CD8-positive, alpha-beta memory T cell (primary cell): ENCODE data around the gene CLIP1. TPM values are rescaled to one million over a fixed set of nuclear protein-coding genes. Genes with fewer than 3 reads are reported as not detected.

ENCODE experiments used
- CTCF ChIA-PET: fragments of 350-600 bp; sonication (Branson Sonifier 250); formaldehyde crosslinking; loops from one replicate; lab custom pipeline; 2021; ENCODE audit warnings: antibody characterized with exemption; lab: Charles Lee
- POLR2A ChIA-PET: fragments of 350-600 bp; sonication (Branson Sonifier 250); formaldehyde crosslinking; loops from one replicate; lab custom pipeline; 2021; ENCODE audit warnings: antibody characterized with exemption; lab: Charles Lee
- DNase-seq, 5 donors: peaks; one replicate each; pipeline versions ENCODE4 v3.0.0 to v3.0.0-alpha.2; 2020 to 2022; ENCODE audit warnings: mixed read lengths in 1 of 5
- H3K27ac ChIP-seq: one replicate; pipeline ENCODE4 v1.7.0; 2013; ENCODE audit warnings: low read depth, mild to moderate bottlenecking, low read length, moderate library complexity
- H3K27me3 ChIP-seq: 2 replicates; pipeline ENCODE4 v1.7.0; 2013; ENCODE audit warnings: low read length, mild to moderate bottlenecking; ENCODE audit not compliant: insufficient read depth, poor library complexity, severe bottlenecking
- H3K36me3 ChIP-seq: 2 replicates; pipeline ENCODE4 v1.7.0; 2013; ENCODE audit warnings: mild to moderate bottlenecking, low read length, moderate library complexity; ENCODE audit not compliant: insufficient read depth
- H3K4me1 ChIP-seq: 2 replicates; pipeline ENCODE4 v1.7.0; 2013; ENCODE audit warnings: mild to moderate bottlenecking, low read length, moderate library complexity; ENCODE audit not compliant: insufficient read depth
- H3K4me3 ChIP-seq: 2 replicates; pipeline ENCODE4 v1.7.0; 2013; ENCODE audit warnings: mild to moderate bottlenecking, low read length
- H3K9me3 ChIP-seq: 2 replicates; pipeline ENCODE4 v1.7.0; 2013; ENCODE audit warnings: mild to moderate bottlenecking, low read length
- H3K27ac Mint-ChIP-seq, 8 donors: one replicate each; pipeline ENCODE4 v1.8.0; 2020 to 2021; ENCODE audit warnings: mixed read lengths in 8 of 8, mild to moderate bottlenecking in 6 of 8, inconsistent platforms in 3 of 8, moderate library complexity in 3 of 8
- H3K27me3 Mint-ChIP-seq, 2 donors: one replicate each; pipeline ENCODE4 v1.8.0; 2020 to 2021; ENCODE audit warnings: mixed read lengths in 2 of 2, mild to moderate bottlenecking in 1 of 2, moderate library complexity in 1 of 2
- H3K36me3 Mint-ChIP-seq, 3 donors: one replicate each; pipeline ENCODE4 v1.8.0; 2020 to 2021; ENCODE audit warnings: mixed read lengths in 3 of 3, inconsistent platforms in 1 of 3, mild to moderate bottlenecking in 1 of 3
- H3K4me1 Mint-ChIP-seq, 3 donors: one replicate each; pipeline ENCODE4 v1.8.0; 2020 to 2021; ENCODE audit warnings: mixed read lengths in 3 of 3, inconsistent platforms in 1 of 3, mild to moderate bottlenecking in 1 of 3
- H3K4me3 Mint-ChIP-seq, 7 donors: one replicate each; pipeline ENCODE4 v1.8.0; 2020 to 2021; ENCODE audit warnings: mixed read lengths in 7 of 7, mild to moderate bottlenecking in 6 of 7, moderate library complexity in 4 of 7, inconsistent platforms in 2 of 7
- H3K9me3 Mint-ChIP-seq, 5 donors: one replicate each; pipeline ENCODE4 v1.8.0; 2020 to 2022; ENCODE audit warnings: mixed read lengths in 5 of 5, mild to moderate bottlenecking in 3 of 5, moderate library complexity in 2 of 5, inconsistent platforms in 1 of 5
- polyA plus RNA-seq: library from polyadenylated mRNA; unstranded; fragments of 300-500 nt; fragmentation: Illumina TruSeq; gene quantifications from one replicate; pipeline ENCODE4 v1.2.3, GENCODE V29; 2021
- total RNA-seq, 2 experiments: library from RNA; stranded (reverse); gene quantifications; one replicate each; pipeline ENCODE4 v1.2.3, GENCODE V29; 2021

The CLIP1 gene
- total and polyA plus RNA-seq, 3 experiments from 2014 or later = 27.3 to 48.2 (median 43.9) TPM

DNA sequence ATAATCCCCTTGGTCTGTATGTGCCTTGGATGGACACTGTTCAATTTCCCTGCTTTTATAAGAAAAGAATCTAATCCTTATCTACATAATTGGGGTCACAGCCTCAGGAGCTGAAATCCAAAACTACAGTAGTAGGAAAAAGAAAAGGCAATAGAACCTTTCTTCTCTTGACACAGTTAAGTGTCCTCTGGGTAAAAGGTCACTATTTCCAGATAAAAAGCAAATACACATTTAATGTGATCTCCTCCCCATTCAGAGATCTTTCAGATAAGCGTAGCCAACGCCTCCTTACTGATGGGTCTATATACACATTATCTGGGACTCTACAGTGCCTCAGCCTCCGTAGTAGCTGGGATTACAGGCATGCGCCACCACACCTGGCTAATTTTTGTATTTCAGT lies 73.4 kb downstream of the CLIP1 start:
- Mint-ChIP-seq H3K27ac (no peak overlapping the region), H3K27me3 (no peaks in the 10 kb centered on the region), H3K9me3 (no peaks in the 10 kb centered on the region), H3K4me1 (peaks cover 0 to 10% (median 6%) of the 10 kb centered on the region in 3 donors), H3K4me3 (no peak overlapping the region), H3K36me3 (peaks cover 0 to 49% (median 13%) of the 10 kb centered on the region in 3 donors)
- ChIA-PET POLR2A (no interaction called here), CTCF (no interaction called here)
- H3K36me3 ChIP-seq = peaks cover 18% of the 10 kb centered on the region
- DNase-seq = no peak
- H3K27ac ChIP-seq = no peak overlapping the region
- no peaks in the 10 kb centered on the region for H3K27me3 ChIP-seq
- no peaks in the 10 kb centered on the region for H3K9me3 ChIP-seq
- H3K4me3 ChIP-seq = no peak overlapping the region
- H3K4me1 ChIP-seq = no peaks in the 10 kb centered on the region

DNA sequence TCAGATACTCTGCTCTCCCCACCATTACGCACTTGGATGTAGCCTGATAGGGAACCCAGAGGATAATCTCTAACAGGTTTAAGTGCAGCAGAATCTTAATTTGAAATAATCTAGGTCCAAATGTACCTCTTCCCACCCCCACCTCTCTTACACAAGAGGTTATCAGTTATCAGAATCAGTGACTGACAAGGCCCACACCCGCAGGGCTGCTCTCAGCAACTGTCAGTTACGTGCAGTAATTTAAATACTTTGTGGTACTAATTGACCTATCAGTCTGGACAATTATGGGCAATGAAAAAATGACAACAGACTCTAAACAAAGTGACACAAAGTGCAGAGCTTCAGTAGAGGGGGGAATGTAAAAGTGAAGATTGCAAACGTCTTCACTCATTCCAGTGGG lies 74.0 kb downstream of the CLIP1 start:
- Histone ChIP-seq H3K9me3 (no peaks in the 10 kb centered on the region), H3K36me3 (peaks cover 18% of the 10 kb centered on the region), H3K27me3 (no peaks in the 10 kb centered on the region), H3K4me3 (no peak overlapping the region), H3K4me1 (no peaks in the 10 kb centered on the region), H3K27ac (no peak overlapping the region)
- no peak for DNase-seq
- POLR2A ChIA-PET = no interaction called here
- H3K4me3 Mint-ChIP-seq = no peak overlapping the region
- H3K27ac Mint-ChIP-seq = no peak overlapping the region
- CTCF ChIA-PET = no interaction called here
- H3K27me3 Mint-ChIP-seq = no peaks in the 10 kb centered on the region
- H3K4me1 Mint-ChIP-seq = peaks cover 0 to 10% (median 6%) of the 10 kb centered on the region in 3 donors
- no peaks in the 10 kb centered on the region for H3K9me3 Mint-ChIP-seq
- H3K36me3 Mint-ChIP-seq = peaks cover 0 to 45% (median 13%) of the 10 kb centered on the region in 3 donors

DNA sequence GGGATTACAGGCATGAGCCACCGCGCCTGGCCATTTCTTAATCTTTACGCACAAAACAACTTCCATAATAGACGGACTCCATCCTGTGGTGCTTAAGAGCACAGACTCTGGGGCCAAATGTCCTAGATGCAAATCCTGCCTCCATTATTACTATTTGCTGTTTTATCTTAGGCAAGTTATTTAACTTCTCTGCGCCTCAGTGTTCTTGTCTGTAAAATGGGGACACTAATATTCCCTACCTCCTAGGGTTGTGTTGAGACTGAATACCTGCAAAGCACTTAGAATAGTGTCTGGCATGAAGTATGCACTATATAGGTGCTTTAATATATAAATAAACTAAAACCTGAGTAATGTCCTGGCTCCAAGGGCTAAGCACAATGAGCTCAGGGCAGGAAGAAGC lies 76.4 kb downstream of the CLIP1 start:
- H3K36me3 ChIP-seq = peaks cover 9% of the 10 kb centered on the region
- ChIA-PET CTCF (no interaction called here), POLR2A (no interaction called here)
- H3K4me1 ChIP-seq = no peaks in the 10 kb centered on the region
- H3K36me3 Mint-ChIP-seq = peaks cover 0 to 42% (median 13%) of the 10 kb centered on the region in 3 donors
- DNase-seq = no peak
- H3K9me3 ChIP-seq = no peaks in the 10 kb centered on the region
- no peak overlapping the region for H3K27ac ChIP-seq
- H3K4me3 ChIP-seq = no peak overlapping the region
- no peak overlapping the region for H3K4me3 Mint-ChIP-seq
- peak overlapping the region in 1 of 8 donors; percentile 51 for H3K27ac Mint-ChIP-seq
- H3K27me3 ChIP-seq = no peaks in the 10 kb centered on the region
- no peaks in the 10 kb centered on the region for H3K4me1 Mint-ChIP-seq
- no peaks in the 10 kb centered on the region for H3K27me3 Mint-ChIP-seq
- H3K9me3 Mint-ChIP-seq = no peaks in the 10 kb centered on the region

DNA sequence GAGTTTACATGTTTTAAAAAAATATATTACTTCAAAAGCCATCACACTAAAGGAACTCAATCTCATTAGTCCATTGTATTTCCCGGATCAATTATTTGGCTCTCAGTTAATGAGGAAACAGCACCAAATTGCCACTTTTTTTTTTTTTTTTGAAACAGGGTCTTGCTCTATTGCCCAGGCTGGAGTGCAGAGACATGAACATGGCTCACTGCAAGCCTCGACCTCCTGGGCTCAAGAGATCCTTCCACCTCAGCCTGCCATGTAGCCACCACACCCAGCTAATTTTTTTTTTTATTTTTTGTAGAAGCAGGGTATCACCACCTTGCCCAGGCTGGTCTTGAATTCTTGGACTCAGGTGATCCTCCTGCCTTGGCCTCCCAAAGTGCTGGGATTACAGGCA lies 77.4 kb downstream of the CLIP1 start:
- no peak overlapping the region for H3K27ac Mint-ChIP-seq
- DNase-seq = no peak
- POLR2A ChIA-PET = no interaction called here
- no peak overlapping the region for H3K4me3 ChIP-seq
- no peaks in the 10 kb centered on the region for H3K4me1 Mint-ChIP-seq
- no peaks in the 10 kb centered on the region for H3K27me3 ChIP-seq
- H3K9me3 ChIP-seq = no peaks in the 10 kb centered on the region
- peaks cover 0 to 39% (median 12%) of the 10 kb centered on the region in 3 donors for H3K36me3 Mint-ChIP-seq
- H3K27me3 Mint-ChIP-seq = no peaks in the 10 kb centered on the region
- CTCF ChIA-PET = interaction anchor here (2.2 kb wide), 1 partner anchor 11 kb away, joined by 8 read pairs; no protein-coding TSS in a partner anchor
- H3K4me3 Mint-ChIP-seq = no peak overlapping the region
- no peaks in the 10 kb centered on the region for H3K9me3 Mint-ChIP-seq
- peaks cover 7% of the 10 kb centered on the region for H3K36me3 ChIP-seq
- no peaks in the 10 kb centered on the region for H3K4me1 ChIP-seq
- no peak overlapping the region for H3K27ac ChIP-seq

DNA sequence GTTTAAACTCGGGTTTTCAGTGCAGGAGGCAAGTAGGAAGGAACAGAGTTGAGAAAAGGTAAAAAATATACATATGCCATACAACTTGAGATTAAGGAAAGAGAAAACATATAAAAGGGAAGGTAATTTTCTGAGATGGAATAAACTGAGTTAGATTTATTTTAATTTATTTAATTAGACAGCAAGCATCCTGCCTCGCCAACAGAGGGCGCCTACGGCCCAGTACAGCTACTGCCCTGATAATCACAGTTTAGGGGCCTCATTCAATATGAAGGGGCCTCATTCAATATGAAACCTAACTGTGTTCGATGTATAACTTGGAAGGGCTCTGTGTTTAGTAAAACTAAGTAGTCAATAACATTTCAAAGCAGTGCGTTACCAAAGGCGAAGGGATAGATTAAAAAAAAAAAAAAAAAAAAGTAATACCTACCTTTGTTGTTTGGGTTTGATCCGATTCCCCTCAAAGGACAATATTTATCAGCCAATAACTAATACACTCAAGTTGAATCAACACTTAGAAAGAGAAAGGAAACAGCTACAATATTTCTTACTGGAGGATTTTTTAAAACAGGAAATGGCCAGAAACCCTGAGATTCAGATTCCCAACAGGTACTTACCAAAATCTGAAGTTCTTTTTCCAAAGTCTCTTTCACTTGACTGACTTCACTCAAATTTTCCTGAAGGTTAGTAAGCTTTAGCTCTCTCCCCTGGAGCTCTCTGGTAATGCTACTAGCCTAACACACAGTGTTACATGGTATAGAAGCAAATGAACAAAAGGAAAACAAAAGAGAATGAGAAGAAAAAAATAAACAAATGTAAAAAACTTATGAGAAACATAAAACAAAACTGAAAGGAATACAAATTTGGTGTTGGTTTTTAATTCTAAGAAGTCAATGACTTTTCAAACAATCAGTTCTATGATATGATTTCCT lies 86.2 kb downstream of the CLIP1 start:
- H3K27me3 ChIP-seq = no peaks in the 10 kb centered on the region
- Mint-ChIP-seq H3K27me3 (peaks cover 0 to 4% of the 10 kb centered on the region in 2 donors), H3K4me3 (no peak overlapping the region), H3K9me3 (no peaks in the 10 kb centered on the region), H3K36me3 (peaks cover 3 to 61% (median 9%) of the 10 kb centered on the region in 3 donors), H3K27ac (peak overlapping the region in 4 of 8 donors; percentile 18 to 61 (median 46)), H3K4me1 (peaks cover 0 to 10% (median 4%) of the 10 kb centered on the region in 3 donors)
- CTCF ChIA-PET = interaction anchor here (1.4 kb wide), 1 partner anchor 132 kb away, joined by 4 read pairs; no protein-coding TSS in a partner anchor
- H3K4me1 ChIP-seq = no peaks in the 10 kb centered on the region
- H3K9me3 ChIP-seq = no peaks in the 10 kb centered on the region
- H3K27ac ChIP-seq = no peak overlapping the region
- POLR2A ChIA-PET = no interaction called here
- DNase-seq = peak; percentile 4 to 59 (median 10)
- no peak overlapping the region for H3K4me3 ChIP-seq
- H3K36me3 ChIP-seq = peaks cover 26% of the 10 kb centered on the region

DNA sequence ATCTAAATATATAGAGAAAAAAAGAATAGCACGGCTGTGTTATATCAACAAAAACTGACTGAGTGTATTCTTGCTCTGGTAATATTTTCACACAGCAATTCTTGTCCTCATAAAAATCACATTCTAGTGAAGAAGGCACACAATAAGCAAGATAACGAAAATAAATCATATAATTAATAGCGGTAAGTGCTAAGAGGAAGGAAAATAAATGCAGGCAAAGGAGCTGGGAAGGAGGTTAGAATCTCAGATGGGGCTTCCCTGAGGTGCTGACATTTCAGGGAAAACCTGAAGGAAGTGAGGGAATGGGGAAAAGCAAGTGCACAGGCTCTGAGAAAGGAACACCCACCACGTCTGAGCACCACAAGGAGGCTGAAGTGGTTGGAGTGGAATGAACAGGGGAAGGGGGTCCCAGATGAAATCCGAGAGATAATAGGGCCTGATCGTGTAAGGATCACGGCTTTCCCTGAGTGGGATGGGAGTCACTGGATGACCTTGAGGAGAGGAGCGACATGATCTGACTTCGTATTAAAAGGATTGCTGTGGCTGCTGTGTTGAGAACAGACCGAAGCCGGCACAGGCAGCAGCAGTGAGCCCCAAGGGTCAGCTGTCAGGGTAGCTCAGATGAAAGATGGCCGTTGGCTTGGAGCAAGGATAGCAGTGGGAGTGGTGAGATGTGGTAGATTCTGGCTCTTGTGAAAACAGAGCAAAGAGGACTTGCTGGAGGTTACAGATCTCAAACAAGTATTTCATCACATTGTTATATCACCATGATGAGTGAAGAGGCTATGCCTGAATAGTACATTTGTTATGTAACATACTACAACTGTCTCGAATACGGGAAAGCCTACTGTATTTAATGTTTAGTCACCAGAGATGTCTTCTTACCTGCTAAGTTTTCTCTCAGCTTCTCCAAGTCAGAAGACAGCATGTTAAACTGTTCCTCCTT lies 89.1 kb downstream of the CLIP1 start:
- no peaks in the 10 kb centered on the region for H3K27me3 ChIP-seq
- no peaks in the 10 kb centered on the region for H3K4me1 ChIP-seq
- POLR2A ChIA-PET = no interaction called here
- H3K27ac ChIP-seq = peak overlapping the region; percentile 45
- peaks cover 21% of the 10 kb centered on the region for H3K36me3 ChIP-seq
- peaks cover 0 to 4% of the 10 kb centered on the region in 2 donors for H3K27me3 Mint-ChIP-seq
- H3K9me3 ChIP-seq = no peaks in the 10 kb centered on the region
- no peak overlapping the region for H3K4me3 Mint-ChIP-seq
- no peaks in the 10 kb centered on the region for H3K9me3 Mint-ChIP-seq
- no peak for DNase-seq
- no peak overlapping the region for H3K4me3 ChIP-seq
- CTCF ChIA-PET = interaction anchor here (0.6 to 1.2 kb wide), 2 partner anchors 22 to 1711 kb away, joined by 3 to 5 read pairs; no protein-coding TSS in a partner anchor
- peak overlapping the region in 1 of 8 donors; percentile 35 for H3K27ac Mint-ChIP-seq
- peaks cover 3 to 48% (median 7%) of the 10 kb centered on the region in 3 donors for H3K36me3 Mint-ChIP-seq
- peaks cover 0 to 10% (median 4%) of the 10 kb centered on the region in 3 donors for H3K4me1 Mint-ChIP-seq

DNA sequence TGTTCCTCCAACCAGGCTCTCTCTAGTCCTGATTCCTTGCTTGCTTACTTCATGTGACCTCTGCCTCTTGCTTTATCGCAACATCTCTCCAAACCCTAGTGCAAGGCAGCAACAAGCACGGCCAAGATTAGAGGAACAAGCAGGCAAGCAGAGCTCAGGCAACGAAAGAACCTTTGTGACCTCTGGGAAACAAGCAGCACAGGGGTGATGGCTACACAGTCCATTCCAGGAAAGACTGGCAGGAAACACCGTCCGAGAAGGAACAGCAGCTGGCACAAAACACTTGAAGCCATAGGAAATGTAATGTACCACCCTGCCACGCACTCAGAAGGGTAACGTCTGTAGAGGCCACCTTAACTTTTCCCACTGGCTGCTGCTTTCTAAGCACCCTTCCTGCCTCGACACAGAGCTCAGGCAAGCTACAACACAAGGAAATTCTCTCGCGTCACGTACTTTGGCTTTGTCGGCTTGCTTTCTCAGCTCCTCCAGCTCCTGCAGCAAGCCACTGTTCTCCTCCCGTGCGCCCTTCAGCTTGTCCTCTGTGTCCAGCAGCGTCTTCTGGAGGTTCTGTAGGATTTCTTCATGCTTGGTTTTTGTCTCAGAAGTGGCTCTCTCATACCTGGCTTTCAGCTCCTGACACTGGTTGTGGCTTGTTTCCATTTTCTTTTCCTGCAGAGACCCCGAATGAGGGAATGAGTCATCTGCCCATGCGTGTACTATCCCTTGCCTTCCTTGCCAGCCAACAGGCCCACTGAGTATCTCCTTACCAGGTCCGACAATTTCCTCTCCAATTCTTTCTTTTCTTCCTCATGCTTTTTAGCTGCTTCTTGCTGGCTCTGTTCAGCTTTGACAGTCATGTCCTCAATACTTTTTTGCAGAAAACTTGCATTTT lies 94.7 kb downstream of the CLIP1 start:
- Histone ChIP-seq H3K27me3 (no peaks in the 10 kb centered on the region), H3K36me3 (peaks cover 4% of the 10 kb centered on the region), H3K4me1 (peaks cover 18% of the 10 kb centered on the region), H3K4me3 (no peak overlapping the region), H3K9me3 (no peaks in the 10 kb centered on the region), H3K27ac (no peak overlapping the region)
- H3K4me1 Mint-ChIP-seq = peaks cover 10 to 12% (median 12%) of the 10 kb centered on the region in 3 donors
- H3K27ac Mint-ChIP-seq = peak overlapping the region in 6 of 8 donors; percentile 51 to 85 (median 60)
- H3K4me3 Mint-ChIP-seq = no peak overlapping the region
- CTCF ChIA-PET = interaction anchor here (0.7 kb wide), 1 partner anchor 149 kb away, joined by 3 read pairs; no protein-coding TSS in a partner anchor
- POLR2A ChIA-PET = no interaction called here
- peaks cover 4 to 57% (median 20%) of the 10 kb centered on the region in 3 donors for H3K36me3 Mint-ChIP-seq
- no peaks in the 10 kb centered on the region for H3K27me3 Mint-ChIP-seq
- H3K9me3 Mint-ChIP-seq = no peaks in the 10 kb centered on the region
- no peak for DNase-seq
